ENCODE results near the gene SHTN1.
A peak's percentile ranks its signal among the peaks of the same experiment; 100 is the strongest.

The SHTN1 gene

DNA sequence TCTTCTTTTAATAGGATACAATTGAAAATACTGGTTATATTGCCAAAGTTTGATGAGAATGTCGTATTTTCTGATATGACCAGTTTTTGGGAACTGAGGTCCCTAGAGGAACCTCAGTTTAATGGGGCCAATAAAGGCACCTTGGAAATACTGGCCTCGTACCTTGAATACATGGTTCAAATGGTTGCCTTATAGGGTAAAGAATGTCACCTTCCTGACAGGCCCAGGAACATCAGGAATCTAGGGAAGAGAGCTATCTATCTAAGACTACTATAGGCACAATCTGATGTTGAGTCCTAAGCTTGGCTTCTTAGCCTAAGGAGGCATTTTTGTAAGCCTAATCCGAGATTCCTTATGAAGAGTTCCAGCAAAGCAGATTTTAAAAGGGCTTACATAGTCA, 9.3 kb downstream of the SHTN1 start:
- DNase-seq (ENCODE audit: low spot score in 2 of 2), result no peak
- H3K27me3 ChIP-seq (ENCODE audit: low read depth), result no peaks in the 10 kb centered on the region
- no peaks in the 10 kb centered on the region for H3K9me3 ChIP-seq
- peaks cover 24% of the 10 kb centered on the region for H3K4me1 ChIP-seq
- H3K36me3 ChIP-seq (replicated peaks), result no peaks in the 10 kb centered on the region
- in situ Hi-C loops (cut with MboI; ENCODE audit: low sequenced_read_pairs), result no loop called here
- H3K4me3 ChIP-seq, result no peak overlapping the region

DNA sequence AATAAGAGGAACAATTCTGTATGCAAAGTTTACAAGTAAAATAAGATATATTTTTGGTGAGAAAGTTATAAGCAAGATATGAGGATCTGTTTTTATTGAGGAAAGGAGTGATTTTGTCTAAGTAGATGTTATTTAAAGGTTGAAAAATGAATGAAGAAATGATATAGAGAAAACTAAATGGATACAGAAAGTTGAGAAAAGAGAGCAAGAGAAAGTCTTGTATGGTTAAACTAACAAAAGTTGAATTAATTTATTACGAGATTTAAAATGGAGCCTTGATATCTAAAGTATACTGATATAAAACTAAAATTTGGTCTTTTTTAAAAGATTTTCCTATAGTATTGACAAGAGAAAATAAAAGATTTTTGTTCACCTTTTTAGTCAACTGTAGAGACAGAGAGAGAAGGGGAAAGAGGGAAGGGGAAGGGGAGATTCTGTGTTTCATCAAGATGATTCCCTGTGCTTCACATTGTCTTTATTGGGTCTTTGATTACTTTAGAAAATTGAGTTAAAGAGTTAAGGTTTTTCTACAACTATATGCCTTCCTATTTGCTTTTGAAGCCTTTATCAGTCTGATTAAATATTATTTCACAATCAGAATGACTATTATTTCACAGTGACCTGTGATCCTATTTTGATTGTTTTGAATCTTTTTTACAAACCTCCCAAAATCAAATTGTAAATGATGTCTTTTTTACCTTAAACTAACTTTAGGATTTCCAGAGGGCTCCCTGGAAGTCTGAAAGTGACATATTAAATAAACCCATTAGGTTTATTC, 10.7 kb downstream of the SHTN1 start:
- no peak for DNase-seq (ENCODE audit: low spot score in 2 of 2)
- H3K36me3 ChIP-seq (replicated peaks), result no peaks in the 10 kb centered on the region
- H3K4me1 ChIP-seq, result peaks cover 37% of the 10 kb centered on the region
- no peaks in the 10 kb centered on the region for H3K27me3 ChIP-seq (ENCODE audit: low read depth)
- in situ Hi-C loops (cut with MboI; ENCODE audit: low sequenced_read_pairs), result no loop called here
- no peak overlapping the region for H3K4me3 ChIP-seq
- no peaks in the 10 kb centered on the region for H3K9me3 ChIP-seq

DNA sequence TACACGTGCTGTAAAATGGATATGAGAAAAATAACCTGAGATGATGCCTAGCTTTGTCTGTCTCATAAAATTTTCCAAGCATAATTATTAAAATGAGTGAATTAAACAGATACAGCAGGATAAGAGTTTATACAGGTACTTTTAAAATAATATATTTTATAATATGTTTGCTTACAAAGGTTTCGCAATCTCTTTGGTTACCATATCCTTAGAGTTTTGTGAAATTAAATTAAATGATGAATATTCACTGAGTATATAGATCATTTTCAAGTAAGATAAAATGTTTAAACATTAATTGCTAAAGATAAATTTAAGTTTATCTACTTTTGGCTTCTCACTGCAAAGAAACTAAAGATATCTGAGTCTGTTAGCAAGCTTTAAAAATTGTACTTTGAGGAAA, 11.4 kb downstream of the SHTN1 start:
- in situ Hi-C loops (cut with MboI; ENCODE audit: low sequenced_read_pairs), result no loop called here

DNA sequence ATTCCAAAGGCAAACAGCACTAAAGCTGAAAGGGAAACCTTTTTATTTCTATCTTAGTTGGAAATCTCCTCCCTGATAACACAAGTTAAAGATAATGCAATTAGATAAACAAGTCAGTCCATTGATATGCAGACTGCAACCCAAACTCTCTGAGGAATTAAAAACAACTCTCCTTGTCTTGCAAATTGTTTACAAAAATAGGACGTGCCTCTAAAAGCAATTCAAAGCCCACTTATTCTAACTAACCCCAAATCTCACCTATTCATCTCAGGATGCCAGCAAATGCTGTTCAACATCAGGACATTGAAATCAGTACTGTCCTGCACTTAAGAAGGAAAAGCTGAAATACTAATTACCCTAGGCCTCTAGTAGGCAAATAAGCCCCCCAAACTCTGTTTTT, 12.8 kb downstream of the SHTN1 start:
- H3K9me3 ChIP-seq, result no peaks in the 10 kb centered on the region
- no peak overlapping the region for H3K4me3 ChIP-seq
- DNase-seq (ENCODE audit: low spot score in 2 of 2), result peak in 1 of 2 experiments; percentile 66
- no peaks in the 10 kb centered on the region for H3K27me3 ChIP-seq (ENCODE audit: low read depth)
- in situ Hi-C loops (cut with MboI; ENCODE audit: low sequenced_read_pairs), result no loop called here
- H3K36me3 ChIP-seq (replicated peaks), result no peaks in the 10 kb centered on the region
- H3K4me1 ChIP-seq, result peaks cover 40% of the 10 kb centered on the region

More for the DNA sequence above, 11.4 kb downstream of the SHTN1 start:
- H3K4me1 ChIP-seq, result peaks cover 40% of the 10 kb centered on the region
- no peaks in the 10 kb centered on the region for H3K36me3 ChIP-seq (replicated peaks)
- DNase-seq (ENCODE audit: low spot score in 2 of 2), result no peak
- no peaks in the 10 kb centered on the region for H3K9me3 ChIP-seq
- no peak overlapping the region for H3K4me3 ChIP-seq
- H3K27me3 ChIP-seq (ENCODE audit: low read depth), result no peaks in the 10 kb centered on the region

DNA sequence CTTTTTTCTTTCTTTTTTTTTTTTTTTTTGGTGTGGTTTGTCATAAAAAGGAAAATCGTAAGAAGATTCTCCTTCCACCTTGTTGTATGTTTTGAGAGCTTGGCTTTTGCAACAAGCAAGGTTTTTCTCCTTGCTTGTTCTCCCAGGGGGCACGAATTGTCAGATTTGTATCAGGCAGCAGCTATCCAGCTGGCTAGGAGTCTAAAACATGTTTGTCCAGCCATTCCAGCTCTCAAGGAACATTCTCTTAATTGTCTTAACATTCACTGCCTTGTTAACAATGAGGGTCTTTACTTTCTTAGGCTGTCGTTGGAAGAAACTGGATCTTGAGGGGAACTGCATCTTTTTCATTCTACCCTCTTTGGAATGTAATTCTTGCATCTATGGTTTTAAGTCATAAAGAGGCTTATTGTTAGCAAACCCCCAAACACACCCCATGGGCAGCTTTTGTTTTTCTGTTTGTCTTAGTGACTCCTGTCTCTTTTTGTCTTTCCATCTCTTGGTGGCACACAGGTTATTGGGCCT, 14.6 kb downstream of the SHTN1 start:
- DNase-seq (ENCODE audit: low spot score in 2 of 2), result peak in 1 of 2 experiments; percentile 35
- peaks cover 34% of the 10 kb centered on the region for H3K4me1 ChIP-seq
- no peaks in the 10 kb centered on the region for H3K27me3 ChIP-seq (ENCODE audit: low read depth)
- in situ Hi-C loops (cut with MboI; ENCODE audit: low sequenced_read_pairs), result no loop called here
- no peaks in the 10 kb centered on the region for H3K36me3 ChIP-seq (replicated peaks)
- H3K4me3 ChIP-seq, result no peak overlapping the region
- no peaks in the 10 kb centered on the region for H3K9me3 ChIP-seq

DNA sequence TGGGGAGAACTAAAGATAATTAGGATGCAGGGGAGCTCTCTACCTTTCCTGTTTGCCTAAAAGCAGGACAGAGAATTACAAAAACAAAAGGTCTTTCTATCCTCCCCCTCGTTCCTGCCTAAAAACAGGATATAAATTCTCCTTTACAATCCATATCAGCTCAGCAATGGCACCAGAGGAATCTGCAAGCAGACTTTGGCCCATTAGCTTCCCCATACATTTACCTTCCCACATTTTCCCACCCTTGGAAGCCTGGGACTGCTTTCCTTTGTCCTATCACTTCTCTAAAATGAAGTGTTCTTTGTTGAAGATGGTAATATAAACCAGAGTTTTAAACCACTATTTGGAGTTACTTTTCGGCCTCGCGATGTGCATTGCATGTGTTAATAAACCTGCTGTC, 15.5 kb downstream of the SHTN1 start:
- no peaks in the 10 kb centered on the region for H3K9me3 ChIP-seq
- no peaks in the 10 kb centered on the region for H3K27me3 ChIP-seq (ENCODE audit: low read depth)
- in situ Hi-C loops (cut with MboI; ENCODE audit: low sequenced_read_pairs), result no loop called here
- H3K4me3 ChIP-seq, result no peak overlapping the region
- DNase-seq (ENCODE audit: low spot score in 2 of 2), result no peak
- 0 out of 2 replicates have a peak, but pooled peaks cover 2% of the 10 kb centered on the region for H3K36me3 ChIP-seq (replicated peaks)
- H3K4me1 ChIP-seq, result peaks cover 34% of the 10 kb centered on the region

DNA sequence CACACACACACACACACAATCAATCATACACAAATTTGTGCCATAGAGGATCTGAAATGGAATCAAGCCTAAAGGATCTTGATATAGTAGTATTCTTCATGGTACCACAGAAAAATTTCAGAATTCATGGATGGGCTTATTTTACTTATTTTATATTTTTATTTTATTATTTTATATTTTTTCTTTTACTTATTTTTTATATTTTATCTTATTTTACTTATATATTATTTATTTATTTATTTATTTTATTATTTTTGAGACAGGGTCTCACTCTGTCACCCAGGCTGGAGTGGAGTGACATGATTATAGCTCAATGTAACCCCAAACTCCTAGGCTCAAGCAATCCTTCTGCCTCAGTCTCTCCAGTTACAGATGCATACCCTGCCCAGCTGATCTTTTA, 16.7 kb downstream of the SHTN1 start:
- Histone ChIP-seq H3K4me3 (no peak overlapping the region), H3K27me3 (ENCODE audit: low read depth) (no peaks in the 10 kb centered on the region), H3K9me3 (no peaks in the 10 kb centered on the region), H3K36me3 (replicated peaks) (0 out of 2 replicates have a peak, but pooled peaks cover 2% of the 10 kb centered on the region), H3K4me1 (peaks cover 32% of the 10 kb centered on the region)
- DNase-seq (ENCODE audit: low spot score in 2 of 2), result no peak
- in situ Hi-C loops (cut with MboI; ENCODE audit: low sequenced_read_pairs), result no loop called here

DNA sequence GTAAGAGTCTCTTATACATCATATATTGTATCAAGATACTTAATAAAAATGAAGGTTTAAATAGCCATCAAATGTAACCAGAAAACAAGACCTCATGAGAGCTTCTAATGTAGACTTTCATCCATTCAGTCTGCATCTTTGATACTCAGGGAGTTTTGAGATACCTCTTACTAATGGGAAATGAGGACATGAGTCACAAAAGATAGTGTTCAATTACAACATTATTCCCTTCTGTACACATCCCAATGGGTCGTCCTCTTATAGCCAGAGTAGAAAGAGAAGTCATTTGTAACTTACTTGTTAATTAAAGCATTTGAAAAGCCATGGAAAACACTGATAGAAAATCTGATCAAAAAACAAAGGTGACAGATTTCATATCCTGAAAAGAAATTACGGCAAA, 19.4 kb downstream of the SHTN1 start:
- H3K4me1 ChIP-seq, result peaks cover 16% of the 10 kb centered on the region

DNA sequence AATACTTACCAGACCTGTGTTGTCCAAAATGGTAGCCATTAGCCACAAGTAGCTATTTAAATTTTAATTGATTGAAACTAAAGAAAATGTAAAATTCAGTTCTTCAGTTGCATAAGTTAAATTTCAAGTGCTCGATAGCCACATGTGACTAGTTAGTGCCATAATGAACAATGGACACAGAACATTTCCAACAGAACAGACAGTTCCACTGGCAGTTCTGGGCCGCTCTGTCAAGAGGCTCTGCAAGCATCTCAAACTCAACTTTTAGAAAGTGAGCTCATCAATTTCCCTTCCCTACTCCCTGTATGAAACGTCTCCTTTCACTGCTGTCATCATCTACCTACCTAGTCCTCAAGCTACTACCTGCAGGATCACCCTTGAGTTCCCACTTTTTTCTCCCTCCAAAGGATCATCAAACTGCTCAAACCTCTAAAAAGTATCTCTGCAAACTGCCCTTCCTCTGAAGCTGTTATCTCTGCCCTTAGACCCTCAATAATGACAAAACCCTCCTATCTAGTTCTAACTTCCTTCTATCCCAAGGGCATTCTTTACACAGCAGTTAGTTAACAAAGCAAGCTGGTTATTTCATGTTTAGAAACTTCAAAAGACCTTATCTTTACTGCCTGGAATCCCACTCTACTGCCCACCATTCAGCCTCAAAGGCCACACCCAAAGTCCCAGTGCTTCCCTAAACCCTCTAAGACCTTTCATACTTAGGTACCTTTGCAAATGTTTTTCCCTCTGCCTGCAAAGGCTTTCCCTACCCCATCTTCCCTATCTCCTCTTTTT, 20.6 kb downstream of the SHTN1 start:
- in situ Hi-C loops (cut with MboI; ENCODE audit: low sequenced_read_pairs), result no loop called here
- DNase-seq (ENCODE audit: low spot score in 2 of 2), result no peak
- Histone ChIP-seq H3K9me3 (no peaks in the 10 kb centered on the region), H3K27me3 (ENCODE audit: low read depth) (no peaks in the 10 kb centered on the region), H3K36me3 (replicated peaks) (0 out of 2 replicates have a peak, but pooled peaks cover 2% of the 10 kb centered on the region), H3K4me3 (no peak overlapping the region), H3K4me1 (peaks cover 17% of the 10 kb centered on the region)

More for the DNA sequence above, 19.4 kb downstream of the SHTN1 start:
- no peaks in the 10 kb centered on the region for H3K27me3 ChIP-seq (ENCODE audit: low read depth)
- in situ Hi-C loops (cut with MboI; ENCODE audit: low sequenced_read_pairs), result no loop called here
- no peak overlapping the region for H3K4me3 ChIP-seq
- H3K36me3 ChIP-seq (replicated peaks), result 0 out of 2 replicates have a peak, but pooled peaks cover 2% of the 10 kb centered on the region
- H3K9me3 ChIP-seq, result no peaks in the 10 kb centered on the region
- DNase-seq (ENCODE audit: low spot score in 2 of 2), result no peak

DNA sequence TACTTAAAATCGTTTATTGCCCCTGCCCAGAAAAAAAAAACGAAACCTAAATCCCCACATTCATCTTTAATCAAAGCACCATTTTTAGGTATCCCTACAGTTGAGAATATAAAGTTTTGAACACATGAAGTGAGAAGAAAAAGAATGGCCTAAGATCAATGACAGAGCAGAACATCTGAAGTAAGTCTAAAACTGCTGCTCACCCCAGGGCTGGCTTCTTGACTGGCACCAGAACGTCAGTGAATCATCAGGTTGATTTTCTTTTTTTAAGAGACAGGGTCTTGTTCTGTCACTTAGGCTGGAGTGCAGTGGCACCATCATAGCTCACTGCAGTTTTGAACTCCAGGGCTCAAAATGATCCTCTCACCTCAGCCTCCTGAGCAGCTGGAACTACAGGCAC, 24.9 kb downstream of the SHTN1 start:
- Histone ChIP-seq H3K9me3 (no peaks in the 10 kb centered on the region), H3K4me1 (peaks cover 46% of the 10 kb centered on the region), H3K4me3 (no peak overlapping the region), H3K27me3 (ENCODE audit: low read depth) (no peaks in the 10 kb centered on the region), H3K36me3 (replicated peaks) (0 out of 2 replicates have a peak, but pooled peaks cover under 1% of the 10 kb centered on the region)
- DNase-seq (ENCODE audit: low spot score in 2 of 2), result no peak
- in situ Hi-C loops (cut with MboI; ENCODE audit: low sequenced_read_pairs), result no loop called here

DNA sequence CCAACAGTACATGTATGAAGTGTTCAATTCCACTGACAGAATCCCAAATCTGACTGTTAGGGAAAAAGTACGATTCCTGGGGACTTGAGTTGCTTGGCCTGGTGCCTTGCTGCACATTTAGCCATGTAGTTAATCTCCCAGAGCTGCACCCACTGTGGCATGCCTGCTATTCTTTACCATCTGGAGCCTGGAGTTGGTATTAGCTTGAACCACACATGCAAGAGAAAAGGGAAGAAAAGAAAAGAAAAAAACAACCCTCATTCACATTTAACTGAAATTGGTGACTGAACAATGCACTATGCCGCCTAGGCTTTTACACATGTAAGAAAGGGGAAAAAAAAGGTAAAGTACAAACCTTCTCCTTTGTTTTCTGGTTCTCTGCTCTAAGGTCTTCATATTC, 26.1 kb downstream of the SHTN1 start:
- Histone ChIP-seq H3K27me3 (ENCODE audit: low read depth) (no peaks in the 10 kb centered on the region), H3K36me3 (replicated peaks) (no peaks in the 10 kb centered on the region), H3K4me3 (no peak overlapping the region), H3K9me3 (no peaks in the 10 kb centered on the region), H3K4me1 (peaks cover 55% of the 10 kb centered on the region)
- DNase-seq (ENCODE audit: low spot score in 2 of 2), result peak; percentile 71 to 76
- in situ Hi-C loops (cut with MboI; ENCODE audit: low sequenced_read_pairs), result no loop called here

DNA sequence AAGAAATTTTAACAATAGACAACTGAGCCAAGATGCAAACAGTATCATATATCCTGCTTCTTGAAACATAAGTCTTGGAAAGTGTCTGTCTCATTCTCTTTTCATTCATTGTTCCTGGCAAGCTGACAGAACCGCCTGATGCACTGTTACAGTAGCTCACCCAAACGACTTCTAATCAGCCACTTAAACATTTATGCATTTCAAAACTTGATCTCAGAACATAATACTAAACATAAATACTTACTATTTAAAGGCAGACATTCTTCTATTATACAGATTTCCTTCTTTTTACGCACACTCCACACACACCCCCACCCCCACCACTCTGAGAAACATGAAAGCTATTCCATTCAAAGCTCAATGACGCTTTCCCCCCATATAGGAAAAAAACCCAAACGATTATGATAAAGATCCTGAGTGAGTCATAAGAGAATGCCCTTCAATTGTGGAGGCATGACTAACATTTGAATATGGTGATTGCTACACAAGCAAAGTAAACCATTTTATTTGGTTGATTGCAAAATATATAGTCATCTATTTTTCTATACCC, 30.5 kb downstream of the SHTN1 start:
- in situ Hi-C loops (cut with MboI; ENCODE audit: low sequenced_read_pairs), result no loop called here
- Histone ChIP-seq H3K36me3 (replicated peaks) (no peaks in the 10 kb centered on the region), H3K27me3 (ENCODE audit: low read depth) (no peaks in the 10 kb centered on the region), H3K4me1 (peaks cover 53% of the 10 kb centered on the region), H3K9me3 (no peaks in the 10 kb centered on the region), H3K4me3 (no peak overlapping the region)
- peak; percentile 79 to 89 for DNase-seq (ENCODE audit: low spot score in 2 of 2)

DNA sequence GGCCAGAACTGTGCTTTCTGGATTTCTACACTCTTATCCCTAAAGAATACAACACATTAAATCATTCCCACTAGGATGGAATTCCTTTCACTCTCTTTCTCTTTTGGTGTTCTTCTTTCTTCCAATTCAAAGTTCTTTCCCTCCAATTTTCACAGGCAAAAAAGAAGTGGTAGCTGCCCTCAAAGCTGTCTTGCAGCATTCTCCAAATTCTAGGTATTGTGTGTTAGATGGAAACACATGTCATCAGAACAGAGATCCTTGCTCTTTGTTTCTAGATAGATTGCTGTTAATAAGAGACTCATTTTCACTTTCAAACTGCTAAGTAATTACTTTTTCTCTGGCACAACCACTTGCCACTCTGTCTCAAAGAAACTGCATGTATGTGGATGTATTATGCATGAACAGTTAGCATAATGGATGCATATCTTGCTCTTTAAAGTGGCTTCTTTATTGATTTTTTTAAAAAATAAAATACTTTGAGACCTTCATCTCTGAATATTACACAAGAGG, 31.0 kb downstream of the SHTN1 start:
- no peak for DNase-seq (ENCODE audit: low spot score in 2 of 2)
- no peaks in the 10 kb centered on the region for H3K27me3 ChIP-seq (ENCODE audit: low read depth)
- in situ Hi-C loops (cut with MboI; ENCODE audit: low sequenced_read_pairs), result no loop called here
- H3K4me3 ChIP-seq, result no peak overlapping the region
- H3K4me1 ChIP-seq, result peaks cover 50% of the 10 kb centered on the region
- H3K9me3 ChIP-seq, result no peaks in the 10 kb centered on the region
- no peaks in the 10 kb centered on the region for H3K36me3 ChIP-seq (replicated peaks)
